ENCODE measurements around the gene CFAP97. TPM values are rescaled to one million over a fixed set of nuclear protein-coding genes. Genes with fewer than 3 reads are reported as not detected.

The CFAP97 gene
- total RNA-seq, 1 donor = 77.1 TPM

DNA sequence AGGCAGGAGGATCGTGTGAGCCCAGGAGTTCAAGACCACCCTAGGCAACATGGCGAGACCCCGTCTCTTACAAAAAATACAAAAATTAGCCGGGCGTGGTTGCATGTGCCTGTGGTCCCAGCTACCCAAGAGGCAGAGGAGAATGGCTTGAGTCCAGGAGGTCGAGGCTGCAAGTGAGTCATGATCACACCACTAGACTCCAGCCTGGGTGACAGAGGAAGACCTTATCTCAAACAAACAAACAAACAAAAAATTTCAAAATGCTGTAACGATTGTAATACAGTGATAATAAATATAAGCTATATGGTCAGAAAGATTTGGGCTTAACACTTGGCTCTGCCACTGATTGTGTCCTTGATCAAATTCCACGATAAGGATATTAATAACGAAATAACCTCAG lies 36.6 kb downstream of the CFAP97 start:
- Histone ChIP-seq H3K4me3 (ENCODE audit: insufficient read depth, low read length) (no peak overlapping the region), H3K79me2 (ENCODE audit: insufficient read depth, low read length) (peaks cover 8% of the 10 kb centered on the region), H3K9me3 (ENCODE audit: low read depth, low read length) (no peaks in the 10 kb centered on the region), H3K27ac (ENCODE audit: low read depth, low read length) (no peak overlapping the region), H3K36me3 (ENCODE audit: insufficient read depth, low read length) (peaks cover 32% of the 10 kb centered on the region), H3K4me2 (ENCODE audit: insufficient read depth, low read length) (no peak overlapping the region), H2AFZ (ENCODE audit: low read length) (no peak overlapping the region), H4K20me1 (ENCODE audit: insufficient read depth, low read length) (peaks cover 5% of the 10 kb centered on the region), H3K4me1 (ENCODE audit: insufficient read depth, low read length) (peaks cover 13% of the 10 kb centered on the region), H3K27me3 (ENCODE audit: insufficient read depth, low read length) (no peaks in the 10 kb centered on the region)
- TF ChIP-seq, protein P1, sequence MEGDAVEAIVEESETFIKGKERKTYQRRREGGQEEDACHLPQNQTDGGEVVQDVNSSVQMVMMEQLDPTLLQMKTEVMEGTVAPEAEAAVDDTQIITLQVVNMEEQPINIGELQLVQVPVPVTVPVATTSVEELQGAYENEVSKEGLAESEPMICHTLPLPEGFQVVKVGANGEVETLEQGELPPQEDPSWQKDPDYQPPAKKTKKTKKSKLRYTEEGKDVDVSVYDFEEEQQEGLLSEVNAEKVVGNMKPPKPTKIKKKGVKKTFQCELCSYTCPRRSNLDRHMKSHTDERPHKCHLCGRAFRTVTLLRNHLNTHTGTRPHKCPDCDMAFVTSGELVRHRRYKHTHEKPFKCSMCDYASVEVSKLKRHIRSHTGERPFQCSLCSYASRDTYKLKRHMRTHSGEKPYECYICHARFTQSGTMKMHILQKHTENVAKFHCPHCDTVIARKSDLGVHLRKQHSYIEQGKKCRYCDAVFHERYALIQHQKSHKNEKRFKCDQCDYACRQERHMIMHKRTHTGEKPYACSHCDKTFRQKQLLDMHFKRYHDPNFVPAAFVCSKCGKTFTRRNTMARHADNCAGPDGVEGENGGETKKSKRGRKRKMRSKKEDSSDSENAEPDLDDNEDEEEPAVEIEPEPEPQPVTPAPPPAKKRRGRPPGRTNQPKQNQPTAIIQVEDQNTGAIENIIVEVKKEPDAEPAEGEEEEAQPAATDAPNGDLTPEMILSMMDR (IDR thresholded peaks at IDR 0.05; ENCODE audit: extremely low read depth, low read depth, low read length) = no peak
- DNase-seq (ENCODE audit: insufficient read length, low spot score, missing footprints) = no peak

DNA sequence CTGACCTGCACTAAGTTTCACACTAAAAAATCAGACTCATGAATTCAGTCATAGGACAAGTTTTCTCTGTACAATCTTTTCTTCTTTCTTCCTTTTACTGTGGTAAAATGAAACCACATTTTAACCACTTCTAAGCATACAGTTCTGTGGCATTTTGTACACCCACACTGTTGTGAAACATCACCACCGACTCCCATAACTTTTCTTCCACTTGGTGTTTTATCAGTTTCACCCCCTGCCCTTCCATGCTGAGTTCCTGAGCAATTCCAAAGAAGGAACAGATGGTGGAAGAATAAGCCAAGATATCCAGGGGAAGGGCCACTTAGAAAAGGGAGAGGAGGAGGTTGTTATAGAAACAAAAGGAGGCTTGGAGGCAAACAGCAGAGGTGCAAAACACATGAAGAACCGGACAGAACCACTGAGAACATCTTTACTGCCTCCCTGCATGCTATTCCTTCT lies 38.2 kb downstream of the CFAP97 start:
- no peaks in the 10 kb centered on the region for H3K9me3 ChIP-seq (ENCODE audit: low read depth, low read length)
- no peaks in the 10 kb centered on the region for H3K27me3 ChIP-seq (ENCODE audit: insufficient read depth, low read length)
- peaks cover 4% of the 10 kb centered on the region for H3K79me2 ChIP-seq (ENCODE audit: insufficient read depth, low read length)
- peaks cover 45% of the 10 kb centered on the region for H3K36me3 ChIP-seq (ENCODE audit: insufficient read depth, low read length)
- H4K20me1 ChIP-seq (ENCODE audit: insufficient read depth, low read length) = peaks cover 5% of the 10 kb centered on the region
- no peak overlapping the region for H2AFZ ChIP-seq (ENCODE audit: low read length)
- no peak overlapping the region for H3K4me3 ChIP-seq (ENCODE audit: insufficient read depth, low read length)
- peaks cover 12% of the 10 kb centered on the region for H3K4me1 ChIP-seq (ENCODE audit: insufficient read depth, low read length)
- H3K27ac ChIP-seq (ENCODE audit: low read depth, low read length) = no peak overlapping the region
- H3K4me2 ChIP-seq (ENCODE audit: insufficient read depth, low read length) = peak overlapping the region; percentile 36
- TF ChIP-seq, protein P1 (IDR thresholded peaks at IDR 0.05; ENCODE audit: extremely low read depth, low read depth, low read length) = no peak
- peak; percentile 87 for DNase-seq (ENCODE audit: insufficient read length, low spot score, missing footprints)

DNA sequence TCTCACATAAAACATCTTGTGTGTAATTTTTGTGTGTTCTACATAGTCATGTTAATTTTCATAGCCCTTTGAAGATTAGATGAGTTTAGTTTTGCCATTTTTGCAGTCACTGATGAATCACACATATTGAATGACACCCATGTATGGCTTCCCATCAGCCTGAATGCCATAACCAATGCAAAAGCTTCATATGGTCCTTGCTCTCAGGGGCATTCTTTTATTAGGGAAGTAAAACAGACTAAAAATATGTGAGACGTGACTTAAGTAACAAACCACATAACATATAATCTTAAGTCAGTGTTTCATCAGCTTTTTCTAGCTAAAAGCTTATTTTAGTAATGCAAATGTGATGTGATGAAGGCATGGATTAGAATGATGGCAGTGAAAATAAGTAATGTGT lies 52.5 kb downstream of the CFAP97 start:
- Histone ChIP-seq H3K9me3 (ENCODE audit: low read depth, low read length) (no peaks in the 10 kb centered on the region), H3K4me3 (ENCODE audit: insufficient read depth, low read length) (no peak overlapping the region), H3K4me1 (ENCODE audit: insufficient read depth, low read length) (peaks cover 16% of the 10 kb centered on the region), H3K36me3 (ENCODE audit: insufficient read depth, low read length) (peaks cover 10% of the 10 kb centered on the region), H3K27me3 (ENCODE audit: insufficient read depth, low read length) (no peaks in the 10 kb centered on the region), H3K27ac (ENCODE audit: low read depth, low read length) (no peak overlapping the region), H3K4me2 (ENCODE audit: insufficient read depth, low read length) (no peak overlapping the region), H2AFZ (ENCODE audit: low read length) (no peak overlapping the region), H3K79me2 (ENCODE audit: insufficient read depth, low read length) (no peaks in the 10 kb centered on the region), H4K20me1 (ENCODE audit: insufficient read depth, low read length) (no peaks in the 10 kb centered on the region)
- TF ChIP-seq, protein P1 (IDR thresholded peaks at IDR 0.05; ENCODE audit: extremely low read depth, low read depth, low read length) = no peak
- no peak for DNase-seq (ENCODE audit: insufficient read length, low spot score, missing footprints)

DNA sequence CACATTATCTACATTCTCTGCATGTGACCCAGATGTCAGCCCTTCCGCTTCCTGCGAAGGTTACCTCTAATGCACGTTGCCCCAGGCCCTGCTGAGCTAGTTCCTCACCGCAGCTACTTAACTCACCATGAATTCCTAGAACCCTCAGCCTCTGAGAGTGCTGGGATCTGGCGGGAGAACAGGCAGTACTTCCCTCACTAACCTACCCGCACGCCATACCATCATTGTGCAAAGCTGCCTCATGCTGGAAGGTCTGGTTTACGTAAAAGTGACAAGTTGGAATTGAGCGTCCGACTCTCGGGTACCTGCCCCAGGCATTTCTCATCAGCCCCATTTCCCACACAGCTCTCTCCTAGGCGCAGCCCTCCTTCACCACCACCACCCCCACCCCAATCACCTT lies 54.4 kb downstream of the CFAP97 start:
- peaks cover 19% of the 10 kb centered on the region for H3K36me3 ChIP-seq (ENCODE audit: insufficient read depth, low read length)
- TF ChIP-seq, protein P1 (IDR thresholded peaks at IDR 0.05; ENCODE audit: extremely low read depth, low read depth, low read length) = no peak
- peaks cover 10% of the 10 kb centered on the region for H3K79me2 ChIP-seq (ENCODE audit: insufficient read depth, low read length)
- DNase-seq (ENCODE audit: insufficient read length, low spot score, missing footprints) = no peak
- peaks cover 16% of the 10 kb centered on the region for H3K4me1 ChIP-seq (ENCODE audit: insufficient read depth, low read length)
- no peak overlapping the region for H3K27ac ChIP-seq (ENCODE audit: low read depth, low read length)
- peaks cover 4% of the 10 kb centered on the region for H4K20me1 ChIP-seq (ENCODE audit: insufficient read depth, low read length)
- no peak overlapping the region for H3K4me3 ChIP-seq (ENCODE audit: insufficient read depth, low read length)
- no peak overlapping the region for H2AFZ ChIP-seq (ENCODE audit: low read length)
- H3K27me3 ChIP-seq (ENCODE audit: insufficient read depth, low read length) = no peaks in the 10 kb centered on the region
- no peaks in the 10 kb centered on the region for H3K9me3 ChIP-seq (ENCODE audit: low read depth, low read length)
- H3K4me2 ChIP-seq (ENCODE audit: insufficient read depth, low read length) = no peak overlapping the region
